Cardiac muscle cell (in vitro differentiated cells and primary cell): Measurements from ENCODE around the gene COG5. TPM values are rescaled to one million over a fixed set of nuclear protein-coding genes. Genes with fewer than 3 reads are reported as not detected.

Experiments
- DNase-seq, 2 donors: peaks; one replicate each; pipeline versions ENCODE4 v3.0.0 to v3.0.0-alpha.2; 2010 to 2017; ENCODE audit warnings: low read depth in 1 of 2, low spot score in 1 of 2
- H3K27ac ChIP-seq: fragments of 200-600 bp; sonication (generic); 2 replicates; pipeline ENCODE4 v1.5.1; 2016
- H3K27me3 ChIP-seq: fragments of 200-600 bp; sonication (generic); 2 replicates; pipeline ENCODE4 v1.6.0; 2016; ENCODE audit warnings: control low read depth
- H3K36me3 ChIP-seq: fragments of 200-600 bp; sonication (generic); 2 replicates; pipeline ENCODE4 v1.5.1; 2016; ENCODE audit warnings: control low read depth
- H3K4me1 ChIP-seq: fragments of 200-600 bp; sonication (generic); 2 replicates; pipeline ENCODE4 v1.8.1; 2017; ENCODE audit warnings: low read depth, mild to moderate bottlenecking, mixed run types
- H3K4me3 ChIP-seq: fragments of 200-600 bp; sonication (generic); 2 replicates; pipeline ENCODE4 v1.5.1; 2016; ENCODE audit warnings: mild to moderate bottlenecking
- H3K9me3 ChIP-seq: fragments of 200-600 bp; sonication (generic); 2 replicates; pipeline ENCODE4 v1.5.1; 2017; ENCODE audit warnings: low read depth, mild to moderate bottlenecking, control low read depth
- polyA plus RNA-seq: library from polyadenylated mRNA; unstranded; fragments of >200 nt; fragmentation: Nextera tagmentation; extraction: Ambion mirVana; gene quantifications from 2 replicates; pipeline ENCODE4 v1.2.1, GENCODE V29; 2016
- total RNA-seq: library from RNA; depleted of rRNA; stranded (reverse); fragments of >200 nt; gene quantifications from 2 replicates; pipeline ENCODE4 v1.2.3, GENCODE V29; 2016
- TF ChIP-seq, protein P1 (sequence below): IDR thresholded peaks from 2 replicates; pipeline ENCODE4 v1.5.1; 2012; ENCODE audit warnings: low read depth, mild to moderate bottlenecking, low read length

COG5 gene
- total and polyA plus RNA-seq, 2 experiments from 2014 or later = 20.4 to 63.1 TPM

DNA sequence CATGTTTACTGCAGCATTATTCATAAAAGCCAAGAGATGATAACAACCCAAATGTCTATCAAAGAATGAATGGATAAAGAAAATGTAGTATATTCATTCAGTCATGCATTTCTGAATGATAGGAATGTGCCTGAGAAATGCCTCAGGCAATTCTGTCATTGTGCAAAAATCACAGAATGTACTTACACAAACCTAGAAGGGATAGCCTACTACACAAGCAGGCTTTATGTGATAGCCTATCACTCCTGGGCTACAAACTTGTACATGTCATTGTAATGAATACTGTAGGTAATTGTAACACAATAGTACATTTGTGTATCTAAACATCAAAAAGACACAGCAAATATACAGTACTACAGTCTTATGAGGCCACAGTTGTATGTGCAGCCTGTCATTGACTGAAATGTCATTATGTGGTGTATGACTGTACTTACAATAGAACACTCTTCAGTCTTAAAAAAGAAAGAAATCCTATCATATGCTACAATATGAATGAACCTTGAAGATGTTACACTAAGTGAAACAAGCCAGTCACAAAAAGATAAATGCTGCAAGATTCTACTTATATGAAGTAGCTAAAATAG lies 235.6 kb downstream of the COG5 start:
- Histone ChIP-seq H3K36me3 (peaks cover 3% of the 10 kb centered on the region), H3K4me1 (peaks cover 5% of the 10 kb centered on the region), H3K27me3 (no peaks in the 10 kb centered on the region), H3K27ac (no peak overlapping the region), H3K9me3 (no peaks in the 10 kb centered on the region), H3K4me3 (no peak overlapping the region)
- no peak for DNase-seq
- TF ChIP-seq, protein P1, sequence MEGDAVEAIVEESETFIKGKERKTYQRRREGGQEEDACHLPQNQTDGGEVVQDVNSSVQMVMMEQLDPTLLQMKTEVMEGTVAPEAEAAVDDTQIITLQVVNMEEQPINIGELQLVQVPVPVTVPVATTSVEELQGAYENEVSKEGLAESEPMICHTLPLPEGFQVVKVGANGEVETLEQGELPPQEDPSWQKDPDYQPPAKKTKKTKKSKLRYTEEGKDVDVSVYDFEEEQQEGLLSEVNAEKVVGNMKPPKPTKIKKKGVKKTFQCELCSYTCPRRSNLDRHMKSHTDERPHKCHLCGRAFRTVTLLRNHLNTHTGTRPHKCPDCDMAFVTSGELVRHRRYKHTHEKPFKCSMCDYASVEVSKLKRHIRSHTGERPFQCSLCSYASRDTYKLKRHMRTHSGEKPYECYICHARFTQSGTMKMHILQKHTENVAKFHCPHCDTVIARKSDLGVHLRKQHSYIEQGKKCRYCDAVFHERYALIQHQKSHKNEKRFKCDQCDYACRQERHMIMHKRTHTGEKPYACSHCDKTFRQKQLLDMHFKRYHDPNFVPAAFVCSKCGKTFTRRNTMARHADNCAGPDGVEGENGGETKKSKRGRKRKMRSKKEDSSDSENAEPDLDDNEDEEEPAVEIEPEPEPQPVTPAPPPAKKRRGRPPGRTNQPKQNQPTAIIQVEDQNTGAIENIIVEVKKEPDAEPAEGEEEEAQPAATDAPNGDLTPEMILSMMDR = no peak

DNA sequence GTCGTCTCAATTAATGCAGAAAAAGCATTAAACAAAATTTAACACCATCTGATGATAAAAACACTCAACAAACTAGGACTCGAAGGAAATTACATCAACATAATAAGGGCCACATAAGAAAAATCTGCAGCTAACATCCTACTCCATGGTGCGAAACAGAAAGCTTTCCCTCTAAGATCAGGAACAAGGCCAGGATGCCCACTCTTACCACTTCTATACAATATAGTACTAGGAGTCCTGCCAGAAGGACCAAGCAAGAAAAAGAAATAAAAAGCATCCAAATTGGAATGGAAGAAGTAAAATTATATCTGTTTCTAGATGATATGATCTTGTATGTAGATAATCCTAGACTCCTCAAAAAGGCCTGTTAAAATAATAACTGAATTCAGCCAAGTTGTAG lies 237.7 kb downstream of the COG5 start:
- no peak overlapping the region for H3K27ac ChIP-seq
- H3K4me1 ChIP-seq = no peaks in the 10 kb centered on the region
- no peaks in the 10 kb centered on the region for H3K9me3 ChIP-seq
- TF ChIP-seq, protein P1 = no peak
- H3K36me3 ChIP-seq = peaks cover 3% of the 10 kb centered on the region
- no peaks in the 10 kb centered on the region for H3K27me3 ChIP-seq
- DNase-seq = no peak
- no peak overlapping the region for H3K4me3 ChIP-seq

DNA sequence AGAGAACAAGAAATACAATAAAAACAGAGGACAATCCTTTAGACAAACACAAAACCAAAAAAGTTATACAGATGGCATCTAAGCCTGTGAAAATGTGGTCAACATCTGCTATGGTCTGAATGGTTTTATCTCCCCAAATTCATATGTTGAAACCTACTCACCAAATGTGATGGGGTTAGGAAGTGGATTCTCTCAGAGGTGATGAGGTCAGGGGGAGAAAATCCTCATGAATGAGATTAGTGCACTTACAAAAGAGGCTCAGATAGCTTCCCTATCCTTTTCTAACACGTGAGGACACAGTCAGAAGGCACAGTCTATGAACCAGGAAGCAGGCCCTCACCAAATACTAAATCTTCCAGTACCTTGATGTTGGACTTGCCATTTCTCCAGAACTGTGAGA lies 241.7 kb downstream of the COG5 start:
- Histone ChIP-seq H3K4me3 (no peak overlapping the region), H3K27me3 (no peaks in the 10 kb centered on the region), H3K36me3 (no peaks in the 10 kb centered on the region), H3K4me1 (no peaks in the 10 kb centered on the region), H3K9me3 (no peaks in the 10 kb centered on the region), H3K27ac (no peak overlapping the region)
- DNase-seq = no peak
- TF ChIP-seq, protein P1 = no peak

DNA sequence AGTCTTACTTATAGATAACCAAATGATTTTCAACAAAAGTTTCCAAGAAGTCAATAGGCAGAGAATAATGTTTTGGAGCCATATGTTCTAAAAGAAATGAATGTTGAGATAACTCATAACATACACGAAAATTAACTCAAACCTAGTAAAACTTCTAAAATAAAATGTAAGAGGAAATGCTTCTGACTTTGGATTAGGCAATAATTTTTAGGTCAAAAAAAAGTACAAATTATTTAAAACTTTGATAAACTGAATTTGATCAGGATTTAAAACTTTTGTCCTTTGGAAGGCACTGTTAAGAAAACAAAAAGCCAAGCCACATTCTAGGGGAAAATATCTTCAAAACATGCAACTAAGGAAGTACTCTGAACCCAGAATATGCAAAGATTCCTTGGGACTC lies 242.1 kb downstream of the COG5 start:
- H3K27ac ChIP-seq = no peak overlapping the region
- H3K4me3 ChIP-seq = no peak overlapping the region
- H3K36me3 ChIP-seq = no peaks in the 10 kb centered on the region
- H3K9me3 ChIP-seq = no peaks in the 10 kb centered on the region
- no peaks in the 10 kb centered on the region for H3K4me1 ChIP-seq
- DNase-seq = no peak
- TF ChIP-seq, protein P1 = no peak
- H3K27me3 ChIP-seq = no peaks in the 10 kb centered on the region

DNA sequence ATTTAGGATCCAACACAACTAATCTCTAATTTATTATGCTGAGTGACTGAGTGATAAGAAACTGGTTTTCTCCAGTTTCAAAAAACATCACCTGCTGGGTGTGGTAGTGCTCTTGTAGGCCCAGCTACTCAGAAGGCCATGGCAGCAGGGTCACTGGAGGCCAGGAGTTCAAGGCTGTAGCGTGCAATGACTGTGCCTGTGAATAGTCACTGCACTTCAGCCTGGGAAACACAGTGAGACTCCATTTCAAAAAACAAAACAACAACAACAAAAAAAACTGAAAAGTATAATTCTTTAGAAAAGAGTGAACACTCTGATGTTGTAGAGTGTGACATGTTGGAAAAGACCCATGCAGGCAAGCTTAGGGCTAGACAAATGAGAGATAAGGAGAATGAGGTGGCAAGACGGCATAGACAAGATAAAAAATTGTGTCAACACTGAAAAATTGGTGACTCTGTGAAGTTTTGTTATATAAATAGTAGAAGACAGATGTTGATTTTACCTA lies 243.9 kb downstream of the COG5 start:
- H3K4me3 ChIP-seq = no peak overlapping the region
- no peaks in the 10 kb centered on the region for H3K4me1 ChIP-seq
- H3K27me3 ChIP-seq = no peaks in the 10 kb centered on the region
- no peaks in the 10 kb centered on the region for H3K36me3 ChIP-seq
- TF ChIP-seq, protein P1 = no peak
- H3K27ac ChIP-seq = no peak overlapping the region
- no peaks in the 10 kb centered on the region for H3K9me3 ChIP-seq
- no peak for DNase-seq
